ENCODE data around the gene CEP89. TPM values are rescaled to one million over a fixed set of nuclear protein-coding genes. Genes with fewer than 3 reads are reported as not detected.

CEP89 gene
- total RNA-seq, 3 donors from 2014 or later, result 12.6 to 19.0 (median 16.1) TPM

- intact Hi-C loops (cut with DNase I, micrococcal nuclease), result no loop called here
- no peak for ATAC-seq
- Histone ChIP-seq H3K9me3 (peaks cover 23% of the 10 kb centered on the region), H3K4me3 (no peak overlapping the region), H3K4me1 (ENCODE audit: low read depth) (no peaks in the 10 kb centered on the region), H3K36me3 (ENCODE audit: low read depth) (no peaks in the 10 kb centered on the region)
- no peak for DNase-seq
- no peak for TF ChIP-seq CTCF (IDR thresholded peaks at IDR 0.05)
Measured at GRCh38 chr19:32895384-32895783, 76.4 kb downstream of the CEP89 start.

- TF ChIP-seq CTCF (IDR thresholded peaks at IDR 0.05), result no peak
- Histone ChIP-seq H3K9me3 (peaks cover 23% of the 10 kb centered on the region), H3K36me3 (ENCODE audit: low read depth) (no peaks in the 10 kb centered on the region), H3K4me3 (no peak overlapping the region), H3K4me1 (ENCODE audit: low read depth) (no peaks in the 10 kb centered on the region)
- no peak for DNase-seq
- intact Hi-C loops (cut with DNase I, micrococcal nuclease), result no loop called here
- no peak for ATAC-seq
Measured at GRCh38 chr19:32891609-32892008, 80.1 kb downstream of the CEP89 start.

GRCh38 chr19:32890841-32891240 is 80.9 kb downstream of the CEP89 start:
- intact Hi-C loops (cut with DNase I, micrococcal nuclease), result no loop called here
- H3K36me3 ChIP-seq (ENCODE audit: low read depth), result no peaks in the 10 kb centered on the region
- no peak for ATAC-seq

GRCh38 chr19:32890326-32890725 is 81.4 kb downstream of the CEP89 start:
- H3K4me1 ChIP-seq (ENCODE audit: low read depth), result no peaks in the 10 kb centered on the region
- no peak for TF ChIP-seq CTCF (IDR thresholded peaks at IDR 0.05)
- no peak for ATAC-seq
- no peak overlapping the region for H3K4me3 ChIP-seq
- H3K36me3 ChIP-seq (ENCODE audit: low read depth), result no peaks in the 10 kb centered on the region
- intact Hi-C loops (cut with DNase I, micrococcal nuclease), result no loop called here
- no peak for DNase-seq
- peaks cover 23% of the 10 kb centered on the region for H3K9me3 ChIP-seq

More at GRCh38 chr19:32890841-32891240, 80.9 kb downstream of the CEP89 start:
- TF ChIP-seq CTCF (IDR thresholded peaks at IDR 0.05), result no peak
- no peak for DNase-seq
- Histone ChIP-seq H3K4me3 (no peak overlapping the region), H3K4me1 (ENCODE audit: low read depth) (no peaks in the 10 kb centered on the region), H3K9me3 (peaks cover 23% of the 10 kb centered on the region)

- TF ChIP-seq CTCF (IDR thresholded peaks at IDR 0.05), result no peak
- intact Hi-C loops (cut with DNase I, micrococcal nuclease), result no loop called here
- Histone ChIP-seq H3K9me3 (peaks cover 23% of the 10 kb centered on the region), H3K4me1 (ENCODE audit: low read depth) (no peaks in the 10 kb centered on the region), H3K4me3 (no peak overlapping the region), H3K36me3 (ENCODE audit: low read depth) (no peaks in the 10 kb centered on the region)
- ATAC-seq (no peak), DNase-seq (no peak)
Measured at GRCh38 chr19:32889137-32889934, 82.4 kb downstream of the CEP89 start.
